ENCODE measurements around the gene CCNYL1.

The CCNYL1 gene

GRCh38 chr2:207764096-207764630 is 52.7 kb downstream of the CCNYL1 start:
- DNase-seq (ENCODE audit: extremely low read depth in 1 of 2, low read depth in 1 of 2): no peak

- DNase-seq (ENCODE audit: extremely low read depth in 1 of 2, low read depth in 1 of 2): no peak
Observed at GRCh38 chr2:207765547-207765946, 54.1 kb downstream of the CCNYL1 start.

- no peak for DNase-seq (ENCODE audit: extremely low read depth in 1 of 2, low read depth in 1 of 2)
Observed at GRCh38 chr2:207766041-207766551, 54.7 kb downstream of the CCNYL1 start.

- DNase-seq (ENCODE audit: extremely low read depth in 1 of 2, low read depth in 1 of 2): no peak
Observed at GRCh38 chr2:207766697-207767460, 55.4 kb downstream of the CCNYL1 start.

- no peak for DNase-seq (ENCODE audit: extremely low read depth in 1 of 2, low read depth in 1 of 2)
Observed at GRCh38 chr2:207767461-207768167, 56.2 kb downstream of the CCNYL1 start.

- DNase-seq (ENCODE audit: extremely low read depth in 1 of 2, low read depth in 1 of 2): no peak
Observed at GRCh38 chr2:207768168-207768865, 56.9 kb downstream of the CCNYL1 start.

- no peak for DNase-seq (ENCODE audit: extremely low read depth in 1 of 2, low read depth in 1 of 2)
Observed at GRCh38 chr2:207768866-207769596, 57.6 kb downstream of the CCNYL1 start.

- no peak for DNase-seq (ENCODE audit: extremely low read depth in 1 of 2, low read depth in 1 of 2)
Observed at GRCh38 chr2:207770602-207771404, 59.4 kb downstream of the CCNYL1 start.

- no peak for DNase-seq (ENCODE audit: extremely low read depth in 1 of 2, low read depth in 1 of 2)
Observed at GRCh38 chr2:207771421-207771820, 60.0 kb downstream of the CCNYL1 start.

GRCh38 chr2:207772081-207772843 is 60.8 kb downstream of the CCNYL1 start:
- DNase-seq (ENCODE audit: extremely low read depth in 1 of 2, low read depth in 1 of 2): no peak

- DNase-seq (ENCODE audit: extremely low read depth in 1 of 2, low read depth in 1 of 2): no peak
Observed at GRCh38 chr2:207772844-207773205, 61.4 kb downstream of the CCNYL1 start.

GRCh38 chr2:207775473-207775872 is 64.0 kb downstream of the CCNYL1 start:
- no peak for DNase-seq (ENCODE audit: extremely low read depth in 1 of 2, low read depth in 1 of 2)

GRCh38 chr2:207777124-207777523 is 65.7 kb downstream of the CCNYL1 start:
- no peak for DNase-seq (ENCODE audit: extremely low read depth in 1 of 2, low read depth in 1 of 2)

- no peak for DNase-seq (ENCODE audit: extremely low read depth in 1 of 2, low read depth in 1 of 2)
Observed at GRCh38 chr2:207778298-207778882, 67.0 kb downstream of the CCNYL1 start.

GRCh38 chr2:207779523-207779922 is 68.1 kb downstream of the CCNYL1 start:
- no peak for DNase-seq (ENCODE audit: extremely low read depth in 1 of 2, low read depth in 1 of 2)

GRCh38 chr2:207782238-207783030 is 71.0 kb downstream of the CCNYL1 start:
- DNase-seq (ENCODE audit: extremely low read depth in 1 of 2, low read depth in 1 of 2): no peak

- DNase-seq (ENCODE audit: extremely low read depth in 1 of 2, low read depth in 1 of 2): no peak
Observed at GRCh38 chr2:207783514-207783913, 72.1 kb downstream of the CCNYL1 start.

- DNase-seq (ENCODE audit: extremely low read depth in 1 of 2, low read depth in 1 of 2): no peak
Observed at GRCh38 chr2:207784898-207785297, 73.5 kb downstream of the CCNYL1 start.

All from stimulated activated CD8-positive, alpha-beta memory T cell treated with anti-CD3 and anti-CD28 coated beads, Interleukin-7, amount 100 ng/mL, for 48 hours (primary cell).